HUDEP-2 (cell line): ENCODE results near the gene PGC.

ENCODE experiments used
- DNase-seq, 76 experiments: peaks; one replicate each; lab custom pipeline; 2025; ENCODE audit not compliant: unreplicated experiment in 76 of 76; lab: John Stamatoyannopoulos, UW

PGC gene

GRCh38 chr6:41687501-41688175 lies 59.6 kb downstream of the PGC start:
- no peak for DNase-seq
